Neuron (in vitro differentiated cells): ENCODE measurements around the gene LRP1B.
"Not testable (repeated sequence)": the region's sequence is repeated elsewhere in the genome, so short reads cannot be mapped to it uniquely, and the experiment has no call there.

Experiments used
- H2AFZ ChIP-seq: one replicate; pipeline ENCODE4 v1.6.1; 2013; ENCODE audit warnings: low read depth, mild to moderate bottlenecking, inconsistent platforms, low read length, moderate library complexity
- H3K27me3 ChIP-seq: one replicate; pipeline ENCODE4 v1.6.1; 2013; ENCODE audit warnings: low read length; ENCODE audit not compliant: insufficient read depth
- H3K36me3 ChIP-seq: one replicate; pipeline ENCODE4 v1.6.1; 2013; ENCODE audit warnings: low read length; ENCODE audit not compliant: insufficient read depth
- H3K4me1 ChIP-seq: one replicate; pipeline ENCODE4 v1.6.1; 2013; ENCODE audit warnings: low read length; ENCODE audit not compliant: insufficient read depth
- H3K4me3 ChIP-seq: 2 replicates; pipeline ENCODE4 v1.5.1; 2013; ENCODE audit warnings: mild to moderate bottlenecking, low read length, moderate library complexity
- H3K9me3 ChIP-seq: one replicate; pipeline ENCODE4 v1.6.1; 2013; ENCODE audit warnings: low read length

LRP1B gene

GRCh38 chr2:140654565-140654964, 1476.3 kb downstream of the LRP1B start:
- Histone ChIP-seq H3K4me1 (no peaks in the 10 kb centered on the region), H2AFZ (no peak overlapping the region), H3K4me3 (no peak overlapping the region), H3K9me3 (no peaks in the 10 kb centered on the region), H3K27me3 (no peaks in the 10 kb centered on the region), H3K36me3 (no peaks in the 10 kb centered on the region)

GRCh38 chr2:140650825-140651224, 1480.0 kb downstream of the LRP1B start:
- Histone ChIP-seq H3K4me3 (no peak overlapping the region), H3K27me3 (no peaks in the 10 kb centered on the region), H2AFZ (no peak overlapping the region), H3K4me1 (no peaks in the 10 kb centered on the region), H3K9me3 (no peaks in the 10 kb centered on the region), H3K36me3 (no peaks in the 10 kb centered on the region)

- not testable (repeated sequence) for H2AFZ ChIP-seq, H3K27me3 ChIP-seq, H3K4me3 ChIP-seq, H3K9me3 ChIP-seq, H3K4me1 ChIP-seq, H3K36me3 ChIP-seq
Measured at GRCh38 chr2:140650134-140650533, 1480.7 kb downstream of the LRP1B start.

GRCh38 chr2:140648393-140648792, 1482.4 kb downstream of the LRP1B start:
- no peak overlapping the region for H3K4me3 ChIP-seq
- no peaks in the 10 kb centered on the region for H3K36me3 ChIP-seq

GRCh38 chr2:140643761-140644187, 1487.0 kb downstream of the LRP1B start:
- H3K9me3 ChIP-seq: no peaks in the 10 kb centered on the region
- H2AFZ ChIP-seq: no peak overlapping the region
- no peaks in the 10 kb centered on the region for H3K36me3 ChIP-seq
- H3K4me3 ChIP-seq: no peak overlapping the region
- no peaks in the 10 kb centered on the region for H3K4me1 ChIP-seq
- no peaks in the 10 kb centered on the region for H3K27me3 ChIP-seq

More at GRCh38 chr2:140648393-140648792, 1482.4 kb downstream of the LRP1B start:
- H3K4me1 ChIP-seq: no peaks in the 10 kb centered on the region
- no peaks in the 10 kb centered on the region for H3K9me3 ChIP-seq
- H3K27me3 ChIP-seq: no peaks in the 10 kb centered on the region
- H2AFZ ChIP-seq: no peak overlapping the region

- H2AFZ ChIP-seq: no peak overlapping the region
- no peaks in the 10 kb centered on the region for H3K27me3 ChIP-seq
- H3K36me3 ChIP-seq: no peaks in the 10 kb centered on the region
- no peak overlapping the region for H3K4me3 ChIP-seq
- no peaks in the 10 kb centered on the region for H3K4me1 ChIP-seq
- no peaks in the 10 kb centered on the region for H3K9me3 ChIP-seq
Measured at GRCh38 chr2:140641163-140641562, 1489.7 kb downstream of the LRP1B start.

- Histone ChIP-seq H3K4me3 (no peak overlapping the region), H3K9me3 (no peaks in the 10 kb centered on the region), H3K27me3 (no peaks in the 10 kb centered on the region), H3K4me1 (no peaks in the 10 kb centered on the region), H2AFZ (no peak overlapping the region), H3K36me3 (no peaks in the 10 kb centered on the region)
Measured at GRCh38 chr2:140639628-140640027, 1491.2 kb downstream of the LRP1B start.

GRCh38 chr2:140630557-140630956, 1500.3 kb downstream of the LRP1B start:
- H3K27me3 ChIP-seq: no peaks in the 10 kb centered on the region
- H2AFZ ChIP-seq: no peak overlapping the region

GRCh38 chr2:140627885-140628284, 1502.9 kb downstream of the LRP1B start:
- Histone ChIP-seq H3K4me1 (no peaks in the 10 kb centered on the region), H3K36me3 (no peaks in the 10 kb centered on the region), H3K4me3 (no peak overlapping the region), H2AFZ (no peak overlapping the region), H3K27me3 (no peaks in the 10 kb centered on the region), H3K9me3 (no peaks in the 10 kb centered on the region)

More at GRCh38 chr2:140630557-140630956, 1500.3 kb downstream of the LRP1B start:
- Histone ChIP-seq H3K9me3 (no peaks in the 10 kb centered on the region), H3K36me3 (no peaks in the 10 kb centered on the region), H3K4me1 (no peaks in the 10 kb centered on the region), H3K4me3 (no peak overlapping the region)

- no peaks in the 10 kb centered on the region for H3K4me1 ChIP-seq
- no peak overlapping the region for H3K4me3 ChIP-seq
- H3K27me3 ChIP-seq: no peaks in the 10 kb centered on the region
- H3K36me3 ChIP-seq: no peaks in the 10 kb centered on the region
- H2AFZ ChIP-seq: no peak overlapping the region
- H3K9me3 ChIP-seq: no peaks in the 10 kb centered on the region
Measured at GRCh38 chr2:140627136-140627535, 1503.7 kb downstream of the LRP1B start.

- Histone ChIP-seq H3K4me1 (no peaks in the 10 kb centered on the region), H2AFZ (no peak overlapping the region)
Measured at GRCh38 chr2:140624200-140624599, 1506.6 kb downstream of the LRP1B start.

GRCh38 chr2:140621583-140622362, 1509.0 kb downstream of the LRP1B start:
- Histone ChIP-seq H2AFZ (no peak overlapping the region), H3K36me3 (no peaks in the 10 kb centered on the region), H3K4me1 (no peaks in the 10 kb centered on the region), H3K4me3 (no peak overlapping the region), H3K27me3 (no peaks in the 10 kb centered on the region), H3K9me3 (no peaks in the 10 kb centered on the region)

More at GRCh38 chr2:140624200-140624599, 1506.6 kb downstream of the LRP1B start:
- no peak overlapping the region for H3K4me3 ChIP-seq
- no peaks in the 10 kb centered on the region for H3K9me3 ChIP-seq
- no peaks in the 10 kb centered on the region for H3K36me3 ChIP-seq
- H3K27me3 ChIP-seq: no peaks in the 10 kb centered on the region

- H2AFZ ChIP-seq: no peak overlapping the region
- H3K27me3 ChIP-seq: no peaks in the 10 kb centered on the region
- H3K4me3 ChIP-seq: no peak overlapping the region
- H3K36me3 ChIP-seq: no peaks in the 10 kb centered on the region
- no peaks in the 10 kb centered on the region for H3K4me1 ChIP-seq
- no peaks in the 10 kb centered on the region for H3K9me3 ChIP-seq
Measured at GRCh38 chr2:140604788-140605187, 1526.0 kb downstream of the LRP1B start.

- no peak overlapping the region for H3K4me3 ChIP-seq
- H3K27me3 ChIP-seq: no peaks in the 10 kb centered on the region
- no peaks in the 10 kb centered on the region for H3K9me3 ChIP-seq
- no peak overlapping the region for H2AFZ ChIP-seq
- H3K36me3 ChIP-seq: no peaks in the 10 kb centered on the region
- H3K4me1 ChIP-seq: no peaks in the 10 kb centered on the region
Measured at GRCh38 chr2:140604096-140604495, 1526.7 kb downstream of the LRP1B start.
